H1 (cell line): ENCODE measurements around the gene WFDC10A.
A peak's percentile ranks its signal among the peaks of the same experiment; 100 is the strongest.

ENCODE experiments used
- ATF2 ChIP-seq: IDR thresholded peaks from 2 replicates; pipeline ENCODE4 v1.6.1; 2012; ENCODE audit warnings: low read length, inconsistent platforms
- BCL11A ChIP-seq, 2 experiments: IDR thresholded peaks; one replicate each; pipeline ENCODE4 v1.6.1; 2011; ENCODE audit warnings: low read depth in 2 of 2, low read length in 2 of 2, mild to moderate bottlenecking in 2 of 2
- BRCA1 ChIP-seq: IDR thresholded peaks from 2 replicates; pipeline ENCODE4 v1.6.1; 2012; ENCODE audit warnings: low read depth, low read length, improper control_type of control experiment
- CEBPB ChIP-seq: IDR thresholded peaks from 2 replicates; pipeline ENCODE4 v1.6.1; 2012; ENCODE audit warnings: low read depth, low read length
- CTCF ChIP-seq, 3 experiments: IDR thresholded peaks; 1 replicate in 2 of 3; 2 replicates in 1 of 3; pipeline versions ENCODE4 v1.5.1 to v1.6.1; 2011; ENCODE audit warnings: low read length in 3 of 3, mild to moderate bottlenecking in 3 of 3, inconsistent platforms in 2 of 3, low read depth in 1 of 3, moderate library complexity in 1 of 3; ENCODE audit not compliant: insufficient read depth in 1 of 3; ENCODE audit errors: control extremely low read depth in 1 of 3
- EP300 ChIP-seq, 2 experiments: IDR thresholded peaks; 1 replicate in 1 of 2; 2 replicates in 1 of 2; pipeline ENCODE4 v1.6.1; 2011 to 2012; ENCODE audit warnings: low read depth in 2 of 2, low read length in 2 of 2, mild to moderate bottlenecking in 2 of 2, borderline replicate concordance in 1 of 2, inconsistent platforms in 1 of 2, moderate library complexity in 1 of 2
- EZH2 ChIP-seq: fragments of 200-600 bp; sonication (generic); IDR thresholded peaks from 2 replicates; pipeline ENCODE4 v1.7.1; 2012; ENCODE audit warnings: low read depth, mild to moderate bottlenecking, moderate library complexity, low read length, inconsistent platforms; ENCODE audit not compliant: severe bottlenecking
- GTF2F1 ChIP-seq: IDR thresholded peaks from 2 replicates; pipeline ENCODE4 v1.6.1; 2012; ENCODE audit warnings: low read depth, low read length, improper control_type of control experiment, borderline replicate concordance
- JUND ChIP-seq: IDR thresholded peaks from 2 replicates; pipeline ENCODE4 v1.6.1; 2011; ENCODE audit warnings: mild to moderate bottlenecking, improper control_type of control experiment, low read length
- RAD21 ChIP-seq, 2 experiments: IDR thresholded peaks in 1 of 2; conservative IDR thresholded peaks in 1 of 2; 2 replicates each; pipeline ENCODE4 v1.6.1; 2011; ENCODE audit warnings: low read depth in 2 of 2, low read length in 2 of 2, improper control_type of control experiment in 1 of 2, inconsistent platforms in 1 of 2, mild to moderate bottlenecking in 1 of 2, moderate library complexity in 1 of 2
- RFX5 ChIP-seq: IDR thresholded peaks from 2 replicates; pipeline ENCODE4 v1.6.1; 2011; ENCODE audit warnings: low read depth, low read length, improper control_type of control experiment, borderline replicate concordance
- TAF1 ChIP-seq: IDR thresholded peaks from 2 replicates; pipeline ENCODE4 v1.6.1; 2011; ENCODE audit warnings: mild to moderate bottlenecking, low read depth, low read length
- TEAD4 ChIP-seq: IDR thresholded peaks from 2 replicates; pipeline ENCODE4 v1.6.1; 2012; ENCODE audit warnings: low read depth, low read length, inconsistent platforms, mixed read lengths

GRCh38 chr20:45629496-45630100 is at the start of gene WFDC10A:
- TF ChIP-seq CTCF (IDR thresholded peaks at IDR 0.05; ENCODE audit: control extremely low read depth in 1 of 3, insufficient read depth in 1 of 3, low read depth in 1 of 3, low read length in 3 of 3) (peak; percentile 67 to 95 (median 69)), BRCA1 (no peak), EP300 (IDR thresholded peaks at IDR 0.05; ENCODE audit: borderline replicate concordance in 1 of 2, low read depth in 2 of 2, low read length in 2 of 2) (no peak), TEAD4 (no peak), ATF2 (no peak), EZH2 (no peak), TAF1 (no peak), GTF2F1 (no peak), CEBPB (no peak), RAD21 (IDR thresholded peaks at IDR 0.05 in 1 of 2, conservative IDR thresholded peaks at IDR 0.05 in 1 of 2; ENCODE audit: low read depth in 2 of 2, low read length in 2 of 2) (peak; percentile 68 to 77), JUND (no peak), RFX5 (no peak), BCL11A (IDR thresholded peaks at IDR 0.05; ENCODE audit: low read depth in 2 of 2, low read length in 2 of 2) (no peak)
